Neural progenitor cell (in vitro differentiated cells): Measurements from ENCODE around the gene RER1. TPM values are rescaled to one million over a fixed set of nuclear protein-coding genes. Genes with fewer than 3 reads are reported as not detected.

ENCODE experiments used
- DNase-seq: peaks from one replicate; pipeline ENCODE4 v3.0.0-alpha.2; 2016; ENCODE audit warnings: low spot score
- H2AFZ ChIP-seq: fragments of 200-600 bp; sonication (generic); replicated peaks from 2 replicates; pipeline ENCODE4 v1.6.1; 2016; ENCODE audit warnings: antibody characterized with exemption
- H3F3A ChIP-seq: fragments of 200-600 bp; sonication (generic); 2 replicates; pipeline ENCODE4 v1.6.1; 2016; ENCODE audit warnings: antibody characterized with exemption, low read depth
- H3K27ac ChIP-seq: fragments of 200-600 bp; sonication (generic); 2 replicates; pipeline ENCODE4 v1.5.1; 2016; ENCODE audit warnings: mild to moderate bottlenecking
- H3K27me3 ChIP-seq: fragments of 200-600 bp; sonication (generic); 2 replicates; pipeline ENCODE4 v1.6.1; 2016; ENCODE audit warnings: mild to moderate bottlenecking, moderate library complexity
- H3K36me3 ChIP-seq: fragments of 200-600 bp; sonication (generic); 2 replicates; pipeline ENCODE4 v1.5.1; 2016
- H3K4me1 ChIP-seq: fragments of 200-600 bp; sonication (generic); 2 replicates; pipeline ENCODE4 v1.6.1; 2016; ENCODE audit warnings: mixed run types
- H3K4me2 ChIP-seq: fragments of 200-600 bp; sonication (generic); 2 replicates; pipeline ENCODE4 v1.6.1; 2016
- H3K4me3 ChIP-seq: fragments of 200-600 bp; sonication (generic); 2 replicates; pipeline ENCODE4 v1.5.1; 2016
- H3K79me2 ChIP-seq: fragments of 200-600 bp; sonication (generic); 2 replicates; pipeline ENCODE4 v1.6.1; 2016; ENCODE audit warnings: low read depth
- H3K9ac ChIP-seq: fragments of 200-600 bp; sonication (generic); 2 replicates; pipeline ENCODE4 v1.6.1; 2016
- H3K9me3 ChIP-seq: fragments of 200-600 bp; sonication (generic); 2 replicates; pipeline ENCODE4 v1.5.1; 2016; ENCODE audit warnings: low read depth
- H4K20me1 ChIP-seq: fragments of 200-600 bp; sonication (generic); 2 replicates; pipeline ENCODE4 v1.6.1; 2016; ENCODE audit warnings: low read depth
- H3K27ac Mint-ChIP-seq: 3 replicates; pipeline ENCODE4 v1.8.0; 2021; ENCODE audit warnings: mixed read lengths
- H3K27me3 Mint-ChIP-seq: 2 replicates; pipeline ENCODE4 v1.8.0; 2022; ENCODE audit warnings: low read depth, mild to moderate bottlenecking, inconsistent platforms, moderate library complexity, mixed read lengths; ENCODE audit not compliant: insufficient read depth
- H3K36me3 Mint-ChIP-seq: 3 replicates; pipeline ENCODE4 v1.8.0; 2021; ENCODE audit warnings: mixed read lengths
- H3K4me1 Mint-ChIP-seq: 3 replicates; pipeline ENCODE4 v1.8.0; 2021; ENCODE audit warnings: mixed read lengths
- H3K4me3 Mint-ChIP-seq: 3 replicates; pipeline ENCODE4 v1.8.0; 2021; ENCODE audit warnings: mild to moderate bottlenecking, moderate library complexity, mixed read lengths
- H3K9me3 Mint-ChIP-seq: 3 replicates; pipeline ENCODE4 v1.8.0; 2020; ENCODE audit warnings: mixed read lengths
- CTCF ChIP-seq: fragments of 200-600 bp; sonication (generic); IDR thresholded peaks from 2 replicates; pipeline ENCODE4 v1.5.1; 2017; ENCODE audit warnings: antibody characterized with exemption, mild to moderate bottlenecking
- EZH2 ChIP-seq: fragments of 200-600 bp; sonication (generic); IDR thresholded peaks from 2 replicates; pipeline ENCODE4 v1.6.1; 2017; ENCODE audit warnings: antibody characterized with exemption, mild to moderate bottlenecking, moderate library complexity
- EZH2phosphoT487 ChIP-seq: fragments of 200-600 bp; sonication (generic); IDR thresholded peaks from 2 replicates; pipeline ENCODE4 v1.6.1; 2017; ENCODE audit warnings: antibody characterized with exemption
- total RNA-seq: library from RNA; depleted of rRNA; stranded (reverse); fragments of >200 nt; gene quantifications from 2 replicates; pipeline ENCODE4 v1.2.3, GENCODE V29; 2015; ENCODE audit warnings: low replicate concordance

The RER1 gene
- total RNA-seq, 1 donor from 2014 or later = 39.1 TPM

DNA sequence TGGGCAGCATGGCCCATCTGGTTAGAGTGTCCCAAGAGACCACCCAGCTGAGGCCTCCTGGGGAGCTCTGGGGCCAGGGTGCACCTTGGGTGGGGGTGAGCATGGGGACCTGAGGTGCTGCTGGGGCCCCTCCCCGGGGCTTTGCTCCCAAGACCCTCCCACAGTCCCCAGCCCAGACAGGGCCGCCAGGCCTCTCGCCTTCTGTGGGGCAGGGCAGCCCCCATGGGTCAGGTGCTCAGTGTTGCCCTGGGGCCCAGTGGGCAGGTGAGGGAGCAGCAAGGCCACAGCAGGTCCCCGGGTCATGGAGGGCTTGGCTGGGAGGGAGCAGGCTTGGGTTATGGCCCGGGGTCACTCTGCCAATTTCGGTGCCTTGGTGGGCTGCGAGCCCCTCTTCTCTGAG, 45.2 kb downstream of the RER1 start:
- H3K4me2 ChIP-seq = no peak overlapping the region

GRCh38 chr1:2437617-2438016, 46.0 kb downstream of the RER1 start:
- peaks cover 8% of the 10 kb centered on the region for H3K4me1 Mint-ChIP-seq
- Histone ChIP-seq H2AFZ (no peak overlapping the region), H3K4me1 (peaks cover 5% of the 10 kb centered on the region), H3K4me3 (no peak overlapping the region), H3K9ac (no peak overlapping the region), H3K27me3 (peaks cover 30% of the 10 kb centered on the region), H3K79me2 (no peaks in the 10 kb centered on the region), H3K27ac (no peak overlapping the region), H4K20me1 (no peaks in the 10 kb centered on the region), H3K36me3 (no peaks in the 10 kb centered on the region), H3F3A (no peaks in the 10 kb centered on the region), H3K9me3 (no peaks in the 10 kb centered on the region), H3K4me2 (no peak overlapping the region)
- peak overlapping the region; percentile 34 for H3K27ac Mint-ChIP-seq
- TF ChIP-seq EZH2phosphoT487 (no peak), CTCF (no peak), EZH2 (no peak)
- H3K27me3 Mint-ChIP-seq = peaks cover 14% of the 10 kb centered on the region
- H3K9me3 Mint-ChIP-seq = no peaks in the 10 kb centered on the region
- H3K36me3 Mint-ChIP-seq = no peaks in the 10 kb centered on the region
- no peak overlapping the region for H3K4me3 Mint-ChIP-seq
- DNase-seq = no peak

More for the DNA sequence above, 45.2 kb downstream of the RER1 start:
- DNase-seq = no peak
- Histone ChIP-seq H3K4me1 (peaks cover 11% of the 10 kb centered on the region), H3K9me3 (no peaks in the 10 kb centered on the region), H3K27ac (no peak overlapping the region), H3K27me3 (peaks cover 23% of the 10 kb centered on the region), H3K9ac (no peak overlapping the region), H3K36me3 (no peaks in the 10 kb centered on the region), H2AFZ (no peak overlapping the region), H3K4me3 (no peak overlapping the region), H3K79me2 (no peaks in the 10 kb centered on the region), H3F3A (no peaks in the 10 kb centered on the region), H4K20me1 (no peaks in the 10 kb centered on the region)
- Mint-ChIP-seq H3K9me3 (no peaks in the 10 kb centered on the region), H3K36me3 (no peaks in the 10 kb centered on the region), H3K27me3 (peaks cover 13% of the 10 kb centered on the region), H3K4me3 (no peak overlapping the region), H3K27ac (no peak overlapping the region), H3K4me1 (peaks cover 14% of the 10 kb centered on the region)
- TF ChIP-seq EZH2 = no peak
- no peak for TF ChIP-seq CTCF
- TF ChIP-seq EZH2phosphoT487 = no peak

DNA sequence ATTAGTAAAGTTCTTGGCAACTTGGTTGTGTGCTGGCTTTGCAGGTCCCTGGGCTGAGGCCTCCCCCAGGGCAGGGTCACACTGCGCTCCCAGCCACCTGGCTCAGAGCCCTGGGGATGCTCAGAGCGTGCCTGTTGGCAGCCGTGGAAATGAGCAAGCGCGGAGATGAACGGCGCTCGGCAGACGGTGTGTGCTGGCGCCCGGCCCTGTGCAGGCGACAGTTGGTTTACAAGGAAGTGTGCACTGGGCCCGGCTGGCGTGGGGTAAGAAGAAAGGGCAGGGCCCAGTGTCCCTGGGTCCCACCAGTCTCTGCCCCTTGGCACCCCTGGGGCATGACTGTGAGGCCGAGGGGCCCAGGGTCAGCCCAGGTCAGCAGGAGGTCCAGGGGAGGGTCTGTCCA, 46.4 kb downstream of the RER1 start:
- no peaks in the 10 kb centered on the region for H3F3A ChIP-seq
- H3K79me2 ChIP-seq = no peaks in the 10 kb centered on the region
- H3K36me3 ChIP-seq = no peaks in the 10 kb centered on the region
- no peaks in the 10 kb centered on the region for H3K36me3 Mint-ChIP-seq
- no peak overlapping the region for H3K9ac ChIP-seq
- no peak overlapping the region for H3K4me3 ChIP-seq
- no peaks in the 10 kb centered on the region for H4K20me1 ChIP-seq
- H3K9me3 Mint-ChIP-seq = no peaks in the 10 kb centered on the region
- no peak for DNase-seq
- no peak overlapping the region for H3K27ac Mint-ChIP-seq
- no peak overlapping the region for H2AFZ ChIP-seq
- peaks cover 7% of the 10 kb centered on the region for H3K4me1 Mint-ChIP-seq
- no peaks in the 10 kb centered on the region for H3K9me3 ChIP-seq
- no peak overlapping the region for H3K27ac ChIP-seq
- H3K27me3 ChIP-seq = peaks cover 30% of the 10 kb centered on the region
- H3K4me1 ChIP-seq = peaks cover 5% of the 10 kb centered on the region
- H3K27me3 Mint-ChIP-seq = peaks cover 14% of the 10 kb centered on the region
- no peak overlapping the region for H3K4me3 Mint-ChIP-seq
- TF ChIP-seq CTCF (no peak), EZH2phosphoT487 (no peak), EZH2 (no peak)
- no peak overlapping the region for H3K4me2 ChIP-seq
